Stimulated activated effector memory CD8-positive, alpha-beta T cell treated with anti-CD3 and anti-CD28 coated beads, Interleukin-12 subunit alpha, Interleukin-12 subunit beta, amount 100 ng/mL, for 72 hours (primary cell): ENCODE data around the gene KIAA1328.

Source experiments
- ATAC-seq: fragments of 150-1000 bp; cut with Tn5 transposase; 2 replicates; pipeline ENCODE4 v1.10.0; 2021
- DNase-seq, 2 donors: peaks; one replicate each; pipeline ENCODE4 v3.0.0; 2021 to 2022; ENCODE audit warnings: low spot score in 2 of 2
- H3K27ac Mint-ChIP-seq: one replicate; pipeline ENCODE4 v1.8.0; 2022; ENCODE audit warnings: mild to moderate bottlenecking, mixed read lengths
- H3K36me3 Mint-ChIP-seq: one replicate; pipeline ENCODE4 v1.8.0; 2022; ENCODE audit warnings: mild to moderate bottlenecking, mixed read lengths
- H3K4me1 Mint-ChIP-seq: one replicate; pipeline ENCODE4 v1.8.0; 2022; ENCODE audit warnings: mixed read lengths
- H3K4me3 Mint-ChIP-seq: one replicate; pipeline ENCODE4 v1.8.0; 2022; ENCODE audit warnings: mild to moderate bottlenecking, mixed read lengths
- H3K9me3 Mint-ChIP-seq: one replicate; pipeline ENCODE4 v1.8.0; 2022; ENCODE audit warnings: mixed read lengths

KIAA1328 gene

GRCh38 chr18:37276111-37276890 lies 447.4 kb downstream of the KIAA1328 start:
- Mint-ChIP-seq H3K36me3 (no peaks in the 10 kb centered on the region), H3K4me3 (no peak overlapping the region), H3K27ac (no peak overlapping the region), H3K4me1 (peaks cover 8% of the 10 kb centered on the region), H3K9me3 (no peaks in the 10 kb centered on the region)
- ATAC-seq = no peak
- no peak for DNase-seq

- no peak for ATAC-seq
- Mint-ChIP-seq H3K4me3 (no peak overlapping the region), H3K9me3 (no peaks in the 10 kb centered on the region), H3K27ac (no peak overlapping the region), H3K36me3 (no peaks in the 10 kb centered on the region), H3K4me1 (peaks cover 8% of the 10 kb centered on the region)
- no peak for DNase-seq
Observed at GRCh38 chr18:37277804-37278203, 448.9 kb downstream of the KIAA1328 start.
